Hypothalamus (tissue), 51 donors: ENCODE results near the gene H6PD.

Source experiments
- DNase-seq, 51 donors: peaks; one replicate each; lab custom pipeline; 2025; lab: John Stamatoyannopoulos, UW

H6PD gene

GRCh38 chr1:9271861-9272595, 37.5 kb downstream of the H6PD start:
- DNase-seq, result no peak

DNA sequence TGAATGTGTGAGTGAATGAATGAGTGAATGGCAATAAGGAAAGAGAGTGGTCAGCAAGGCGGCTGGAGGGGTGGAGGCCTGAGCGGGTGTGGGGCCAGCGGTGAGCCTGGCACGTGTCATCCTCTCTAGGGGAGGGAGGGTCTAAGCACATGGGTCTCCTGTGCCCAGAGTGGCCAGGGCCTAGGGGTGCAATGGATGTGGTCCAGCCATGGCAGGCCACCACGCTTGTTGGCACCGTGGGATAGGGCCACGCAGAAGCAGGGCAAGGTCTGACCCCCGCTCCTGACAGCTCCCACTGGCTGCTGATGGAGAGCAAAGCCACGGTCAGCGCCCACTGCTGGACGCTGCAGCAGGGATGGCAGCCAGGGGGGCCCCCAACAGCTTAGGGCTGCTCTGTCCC, 38.6 kb downstream of the H6PD start:
- DNase-seq, result no peak

DNA sequence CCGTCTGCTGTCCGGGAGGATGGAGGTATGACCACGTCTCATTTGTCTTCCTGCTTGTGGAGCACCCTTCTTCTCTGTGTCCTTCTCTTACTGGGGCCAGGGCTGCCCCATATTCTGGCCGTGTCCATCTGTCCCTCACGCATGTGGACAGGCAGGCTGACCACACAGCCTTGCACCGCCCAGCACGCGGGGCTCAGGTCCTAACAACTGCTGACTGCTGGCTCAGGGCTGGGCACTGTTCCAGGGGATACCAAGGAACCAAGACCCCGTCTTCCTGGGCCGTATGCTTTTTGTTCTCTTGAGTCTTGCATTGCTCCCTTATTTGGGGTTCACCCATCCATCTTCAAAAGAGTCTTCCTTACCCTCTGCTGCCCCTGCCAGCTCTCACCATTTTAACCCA, 40.6 kb downstream of the H6PD start:
- no peak for DNase-seq

DNA sequence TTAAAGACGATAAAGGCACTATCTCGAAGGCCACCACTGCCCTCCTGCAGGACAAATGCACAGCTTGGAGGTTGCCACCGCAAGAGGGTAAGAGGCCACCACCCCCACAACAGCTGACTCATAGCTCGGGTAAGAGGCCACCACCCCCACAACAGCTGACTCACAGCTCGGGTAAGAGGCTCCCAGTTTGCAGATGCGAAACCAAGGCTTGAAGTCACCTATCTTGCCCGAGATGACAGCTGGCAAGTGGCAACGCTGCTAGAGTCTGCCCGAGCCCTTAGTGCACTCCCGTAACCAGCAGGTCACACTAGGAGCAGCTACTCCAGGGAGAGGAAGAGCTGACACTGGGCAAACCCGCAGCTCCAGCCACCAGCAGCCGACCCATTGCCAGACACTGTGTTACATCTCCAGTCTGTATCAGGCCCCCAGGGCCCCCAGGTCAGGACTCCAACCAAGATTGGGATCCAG, 41.0 kb downstream of the H6PD start:
- DNase-seq, result peak in 7 of 51 donors; percentile 14 to 57 (median 30)

DNA sequence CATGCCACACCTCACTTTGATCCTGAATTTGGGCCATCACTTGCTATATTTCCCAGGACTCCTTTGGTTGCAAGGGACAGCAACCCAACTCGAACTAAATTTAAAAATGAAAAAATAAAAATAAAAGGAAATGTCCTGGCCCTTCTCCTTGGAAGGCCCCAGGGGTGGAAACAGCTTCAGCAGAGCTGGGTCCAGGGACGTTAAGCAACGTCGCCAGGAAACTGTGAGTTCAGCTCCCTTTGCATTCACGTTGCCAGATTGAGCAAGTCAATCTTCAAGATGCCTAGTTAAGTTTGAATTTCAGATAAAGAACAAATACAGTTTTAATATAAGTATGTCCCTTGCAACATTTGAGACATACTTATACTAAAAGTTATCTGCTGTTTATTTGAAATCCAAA, 43.5 kb downstream of the H6PD start:
- no peak for DNase-seq

DNA sequence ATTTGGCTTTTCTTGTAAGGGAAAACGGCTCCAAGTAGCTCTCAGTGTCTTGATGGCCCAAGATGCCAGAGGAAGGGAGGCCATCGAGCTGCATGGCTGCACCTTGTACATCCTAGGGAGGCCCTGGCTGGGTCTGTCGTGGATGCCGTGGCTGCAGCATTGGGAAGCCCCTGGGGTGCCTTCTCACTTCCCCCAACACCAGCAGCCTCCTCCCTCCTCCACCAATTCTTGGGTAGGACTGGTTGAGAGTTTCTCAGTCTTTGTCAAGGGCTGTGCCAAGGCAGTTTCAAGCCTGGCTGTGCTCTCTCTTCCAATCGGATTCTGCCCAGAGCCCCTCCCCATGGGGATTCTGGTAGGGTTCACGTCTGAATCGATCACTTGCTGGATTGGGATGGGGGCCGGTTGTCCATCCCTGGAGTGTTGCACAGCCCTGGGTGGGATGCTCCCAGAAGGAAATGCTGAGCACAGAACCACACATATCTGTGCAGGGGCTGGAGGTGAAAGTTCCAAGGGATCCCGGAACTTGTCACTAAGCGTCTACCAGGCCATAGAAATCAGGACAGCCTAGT, 44.1 kb downstream of the H6PD start:
- DNase-seq, result no peak

DNA sequence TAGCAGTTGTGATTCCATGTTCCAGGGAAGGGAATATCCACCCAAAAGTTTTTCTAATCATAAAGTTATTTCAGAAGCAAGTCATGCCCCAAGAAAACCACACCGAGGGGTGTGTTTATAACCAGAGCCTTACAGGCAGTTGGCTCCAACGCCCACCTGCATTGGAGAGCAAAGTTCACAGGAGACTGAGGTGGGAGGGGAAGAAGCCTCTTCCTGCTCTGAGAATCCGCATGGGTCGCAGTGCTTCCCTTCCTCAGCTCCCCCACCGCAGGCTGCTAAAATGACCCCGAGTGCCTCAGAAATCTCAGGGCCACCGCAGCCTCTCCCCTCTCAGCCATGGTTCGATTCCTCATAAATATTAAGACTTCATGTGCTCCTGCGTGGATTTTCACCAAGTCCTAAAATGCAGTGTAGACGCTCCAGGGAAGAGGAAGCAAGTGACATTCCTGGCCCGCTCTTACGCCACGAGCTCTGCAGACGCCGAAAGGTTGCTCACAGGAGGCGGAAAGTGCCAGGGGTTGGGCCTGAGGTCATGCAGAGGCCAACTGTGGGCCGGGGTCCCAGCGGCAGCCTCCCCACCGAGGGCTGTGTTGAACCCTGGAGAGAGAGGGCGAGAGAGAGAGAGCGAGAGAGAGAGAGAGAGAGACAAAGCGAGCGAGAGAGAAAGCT, 44.7 kb downstream of the H6PD start:
- no peak for DNase-seq

GRCh38 chr1:9280015-9280860, 45.7 kb downstream of the H6PD start:
- peak in 5 of 51 donors; percentile 16 to 71 (median 24) for DNase-seq

GRCh38 chr1:9281071-9281827, 46.7 kb downstream of the H6PD start:
- DNase-seq, result no peak

GRCh38 chr1:9281908-9282695, 47.5 kb downstream of the H6PD start:
- no peak for DNase-seq

GRCh38 chr1:9282696-9282955, 48.1 kb downstream of the H6PD start:
- DNase-seq, result no peak

DNA sequence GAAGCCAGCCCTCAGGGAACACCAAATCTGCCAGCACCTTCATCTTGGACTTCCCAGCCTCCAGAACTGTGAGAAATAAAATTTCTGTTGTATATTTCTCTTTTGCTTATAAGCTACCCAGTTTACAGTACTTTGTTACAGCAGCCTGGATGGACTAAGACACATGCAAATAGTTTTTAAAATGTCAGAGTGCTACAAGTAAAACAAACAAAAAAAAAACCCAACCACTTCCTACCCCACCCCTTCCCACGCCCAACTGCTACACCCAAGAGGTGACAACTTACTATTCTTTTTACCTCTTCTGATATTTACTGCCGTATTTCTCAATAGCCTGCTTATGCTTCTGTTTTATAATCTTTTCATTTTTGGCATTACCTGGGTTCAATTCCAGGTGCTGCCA, 49.5 kb downstream of the H6PD start:
- no peak for DNase-seq

- DNase-seq, result no peak
Observed at GRCh38 chr1:9286556-9286955, 52.0 kb downstream of the H6PD start.

DNA sequence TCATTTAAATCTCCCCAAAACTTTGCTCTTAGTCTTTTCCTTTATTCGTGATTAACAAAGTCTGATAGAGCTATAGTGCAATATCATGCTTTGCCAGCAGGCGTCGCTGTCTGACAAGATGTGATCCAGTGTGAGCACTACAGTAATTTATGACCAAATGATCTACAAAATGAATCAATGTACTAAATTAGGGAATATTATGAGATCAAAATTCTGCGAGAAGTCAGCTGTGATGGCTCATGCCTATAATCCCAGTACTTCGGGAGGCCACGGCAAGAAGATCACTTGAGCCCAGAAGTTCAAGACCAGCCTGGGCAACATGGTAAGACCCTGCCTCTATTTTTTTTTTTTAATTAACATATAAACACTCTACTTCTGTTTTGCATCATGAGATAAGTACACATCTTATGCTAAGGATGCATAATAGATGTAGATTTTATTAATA, 54.5 kb downstream of the H6PD start:
- peak in 23 of 51 donors; percentile 3 to 67 (median 20) for DNase-seq

DNA sequence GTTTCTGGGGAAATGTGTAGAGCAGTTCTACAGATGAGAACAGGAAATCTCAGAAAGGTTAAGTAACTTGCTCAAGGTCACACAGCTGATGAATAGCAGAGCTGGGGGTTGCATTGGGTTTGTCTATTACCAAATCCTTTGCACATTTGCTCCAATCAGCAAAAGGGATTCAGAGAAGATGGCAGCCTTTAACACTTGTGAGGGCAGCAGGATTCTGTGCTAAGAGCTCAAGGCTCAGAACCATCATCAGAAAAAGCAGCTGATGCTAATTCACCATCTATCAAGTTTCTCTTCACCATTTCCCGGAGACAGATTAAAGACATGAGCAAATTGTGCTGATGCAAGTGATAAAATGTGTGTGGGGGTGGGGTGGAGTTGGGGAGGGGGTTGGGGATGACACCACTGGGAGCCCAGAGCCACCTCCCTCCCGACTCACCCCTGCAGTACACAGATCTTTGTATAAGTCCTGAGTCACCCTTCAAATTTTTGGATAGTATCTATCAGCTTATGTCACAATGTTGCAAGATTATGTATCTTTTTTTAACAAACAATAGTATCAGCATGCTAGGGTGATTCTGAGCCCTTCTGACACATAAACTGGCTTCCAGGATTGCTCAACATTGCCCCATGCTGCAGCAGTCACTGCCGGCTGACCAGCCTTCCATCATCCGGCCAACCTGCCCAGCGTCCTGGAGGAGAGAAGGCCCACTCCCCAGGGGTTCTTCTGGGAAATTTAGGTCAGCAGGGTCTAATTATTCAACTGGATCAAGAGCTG, 55.3 kb downstream of the H6PD start:
- peak in 4 of 51 donors; percentile 16 to 46 (median 28) for DNase-seq

- peak in 13 of 51 donors; percentile 17 to 54 (median 30) for DNase-seq
Observed at GRCh38 chr1:9291914-9292360, 57.4 kb downstream of the H6PD start.

DNA sequence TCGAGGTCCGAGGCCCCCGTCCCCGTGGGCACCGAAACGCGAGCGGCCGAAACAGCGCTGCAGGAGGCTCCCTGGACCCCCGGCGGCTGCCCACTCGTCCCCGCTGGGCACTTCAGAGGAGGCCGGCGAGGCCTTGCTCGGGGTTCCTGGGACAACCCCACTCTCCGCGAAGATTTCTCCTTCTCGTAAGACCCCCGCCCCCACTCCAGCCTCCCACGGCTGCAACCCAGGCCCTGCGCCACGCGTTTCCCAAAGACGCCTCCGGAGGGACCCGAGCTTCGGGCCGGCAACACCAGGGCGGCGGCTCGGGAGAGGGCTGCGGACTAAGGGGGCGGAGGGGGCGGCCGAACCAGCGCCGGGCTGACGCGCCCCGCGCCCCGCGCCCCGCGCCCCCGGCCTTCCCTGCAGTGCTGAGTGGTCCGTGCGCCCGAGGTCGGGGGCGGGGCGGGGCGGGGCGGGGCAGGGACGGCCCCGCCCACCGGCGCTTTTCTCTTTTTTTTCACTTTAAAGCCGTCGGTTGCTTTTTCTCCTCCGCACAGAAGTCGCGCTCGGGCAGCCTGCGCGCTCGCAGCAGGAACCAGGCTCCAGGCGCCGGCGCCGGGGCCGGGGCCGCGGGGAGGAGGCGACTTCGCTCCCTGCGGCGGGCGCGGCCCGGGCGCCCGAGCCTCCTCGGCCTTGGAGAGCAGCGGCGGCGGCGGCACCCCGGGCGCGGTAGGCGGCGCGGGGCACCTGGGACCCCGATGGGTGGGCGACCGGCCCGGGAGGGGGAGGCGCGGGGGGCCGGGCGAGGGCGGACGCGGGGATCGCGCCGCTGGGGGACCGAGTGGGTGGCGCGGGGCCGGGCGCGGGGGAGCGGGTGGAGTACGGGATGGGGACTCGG, 58.0 kb downstream of the H6PD start, which contains the start of gene SPSB1:
TSS of gene SPSB1 (plus strand) at position 534 of the 880 bp plus-strand sequence. CDS start 62,998 bp downstream, outside the sequence.
- DNase-seq, result peak in 47 of 51 donors; percentile 15 to 81 (median 63)

DNA sequence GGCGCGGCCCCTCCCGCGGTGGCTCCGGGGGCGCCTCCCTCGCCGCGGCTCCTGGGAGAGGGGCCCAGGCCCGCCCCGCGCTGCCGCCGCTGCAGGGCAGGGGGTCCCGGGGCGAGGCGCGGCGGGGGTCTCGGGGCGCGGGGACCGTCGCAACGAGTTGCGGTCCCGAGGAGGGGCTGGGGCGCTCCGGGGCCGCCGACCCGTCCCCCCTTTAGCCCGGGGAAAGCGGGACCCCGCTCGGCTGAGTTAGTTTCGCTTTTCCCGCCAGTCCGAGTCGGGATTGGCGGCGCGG, 58.6 kb downstream of the H6PD start:
- DNase-seq, result peak in 1 of 51 donors; percentile 48
